Measurements from ENCODE around the gene RTP3. TPM values are rescaled to one million over a fixed set of nuclear protein-coding genes. Genes with fewer than 3 reads are reported as not detected.

Gene RTP3
- total RNA-seq, 3 donors from 2014 or later (not counting 1 experiment from before 2014, with no cell fraction given) = not detected

GRCh38 chr3:46472736-46473135 lies 25.0 kb upstream of the RTP3 start:
- Mint-ChIP-seq H3K36me3 (peaks cover 18% of the 10 kb centered on the region), H3K27me3 (ENCODE audit: low read depth in 2 of 2) (peaks cover 18 to 38% of the 10 kb centered on the region in 2 donors), H3K27ac (no peak overlapping the region), H3K9me3 (peaks cover 7 to 13% of the 10 kb centered on the region in 2 donors), H3K4me3 (no peak overlapping the region), H3K4me1 (no peaks in the 10 kb centered on the region)
- DNase-seq = no peak
- Histone ChIP-seq H3K4me3 (ENCODE audit: low read length) (no peak overlapping the region), H3K27me3 (ENCODE audit: control insufficient read depth, insufficient read depth, low read length) (peaks cover 11% of the 10 kb centered on the region), H3K27ac (ENCODE audit: low read length) (no peak overlapping the region), H3K9me3 (ENCODE audit: control insufficient read depth, insufficient read depth, low read length) (no peaks in the 10 kb centered on the region), H3K36me3 (ENCODE audit: control insufficient read depth, insufficient read depth, low read length) (no peaks in the 10 kb centered on the region), H3K4me1 (ENCODE audit: control insufficient read depth, insufficient read depth, low read length) (no peaks in the 10 kb centered on the region)
- 89% methylated on average over 2 of the region's 2 CpGs for WGBS (ENCODE audit: insufficient coverage)
- ATAC-seq = no peak
- no peak for TF ChIP-seq CTCF (IDR thresholded peaks at IDR 0.05)
- intact Hi-C loops (cut with micrococcal nuclease) = no loop called here

GRCh38 chr3:46477145-46477544 lies 20.6 kb upstream of the RTP3 start:
- H3K4me3 Mint-ChIP-seq = no peak overlapping the region
- H3K27ac Mint-ChIP-seq = no peak overlapping the region
- H3K36me3 ChIP-seq (ENCODE audit: control insufficient read depth, insufficient read depth, low read length) = no peaks in the 10 kb centered on the region
- peaks cover 7 to 13% of the 10 kb centered on the region in 2 donors for H3K9me3 Mint-ChIP-seq
- peaks cover 18% of the 10 kb centered on the region for H3K36me3 Mint-ChIP-seq
- no peaks in the 10 kb centered on the region for H3K9me3 ChIP-seq (ENCODE audit: control insufficient read depth, insufficient read depth, low read length)
- H3K27ac ChIP-seq (ENCODE audit: low read length) = no peak overlapping the region
- DNase-seq = no peak
- no peaks in the 10 kb centered on the region for H3K4me1 ChIP-seq (ENCODE audit: control insufficient read depth, insufficient read depth, low read length)
- WGBS (ENCODE audit: insufficient coverage) = 100% methylated on average over 1 of the region's 4 CpGs
- peaks cover 25 to 54% of the 10 kb centered on the region in 2 donors for H3K27me3 Mint-ChIP-seq (ENCODE audit: low read depth in 2 of 2)
- TF ChIP-seq CTCF (IDR thresholded peaks at IDR 0.05) = no peak
- no peaks in the 10 kb centered on the region for H3K4me1 Mint-ChIP-seq
- ATAC-seq = no peak
- intact Hi-C loops (cut with micrococcal nuclease) = no loop called here
- H3K27me3 ChIP-seq (ENCODE audit: control insufficient read depth, insufficient read depth, low read length) = peaks cover 8% of the 10 kb centered on the region
- H3K4me3 ChIP-seq (ENCODE audit: low read length) = no peak overlapping the region

GRCh38 chr3:46477756-46478155 lies 20.0 kb upstream of the RTP3 start:
- H3K9me3 Mint-ChIP-seq = peaks cover 7 to 13% of the 10 kb centered on the region in 2 donors
- H3K4me1 Mint-ChIP-seq = no peaks in the 10 kb centered on the region
- peaks cover 18% of the 10 kb centered on the region for H3K36me3 Mint-ChIP-seq
- intact Hi-C loops (cut with micrococcal nuclease) = no loop called here
- ATAC-seq (no peak), DNase-seq (no peak)
- no peak overlapping the region for H3K27ac ChIP-seq (ENCODE audit: low read length)
- no peak overlapping the region for H3K4me3 Mint-ChIP-seq
- TF ChIP-seq CTCF (IDR thresholded peaks at IDR 0.05) = no peak
- H3K27me3 ChIP-seq (ENCODE audit: control insufficient read depth, insufficient read depth, low read length) = peaks cover 3% of the 10 kb centered on the region
- peaks cover 27 to 51% of the 10 kb centered on the region in 2 donors for H3K27me3 Mint-ChIP-seq (ENCODE audit: low read depth in 2 of 2)
- no peaks in the 10 kb centered on the region for H3K9me3 ChIP-seq (ENCODE audit: control insufficient read depth, insufficient read depth, low read length)
- no peak overlapping the region for H3K4me3 ChIP-seq (ENCODE audit: low read length)
- H3K27ac Mint-ChIP-seq = no peak overlapping the region
- H3K36me3 ChIP-seq (ENCODE audit: control insufficient read depth, insufficient read depth, low read length) = no peaks in the 10 kb centered on the region
- no peaks in the 10 kb centered on the region for H3K4me1 ChIP-seq (ENCODE audit: control insufficient read depth, insufficient read depth, low read length)
- WGBS (ENCODE audit: insufficient coverage) = 85% methylated on average over 6 of the region's 6 CpGs

- Histone ChIP-seq H3K4me1 (ENCODE audit: control insufficient read depth, insufficient read depth, low read length) (no peaks in the 10 kb centered on the region), H3K27ac (ENCODE audit: low read length) (no peak overlapping the region), H3K36me3 (ENCODE audit: control insufficient read depth, insufficient read depth, low read length) (no peaks in the 10 kb centered on the region), H3K27me3 (ENCODE audit: control insufficient read depth, insufficient read depth, low read length) (no peaks in the 10 kb centered on the region), H3K9me3 (ENCODE audit: control insufficient read depth, insufficient read depth, low read length) (no peaks in the 10 kb centered on the region), H3K4me3 (ENCODE audit: low read length) (no peak overlapping the region)
- Mint-ChIP-seq H3K4me1 (no peaks in the 10 kb centered on the region), H3K4me3 (no peak overlapping the region), H3K36me3 (peaks cover 18% of the 10 kb centered on the region), H3K27me3 (ENCODE audit: low read depth in 2 of 2) (peaks cover 22 to 45% of the 10 kb centered on the region in 2 donors), H3K27ac (no peak overlapping the region), H3K9me3 (peaks cover 7 to 13% of the 10 kb centered on the region in 2 donors)
- no peak for TF ChIP-seq CTCF (IDR thresholded peaks at IDR 0.05)
- WGBS (ENCODE audit: insufficient coverage) = 65% methylated on average over 5 of the region's 5 CpGs
- DNase-seq = no peak
- ATAC-seq = no peak
- intact Hi-C loops (cut with micrococcal nuclease) = no loop called here
Observed at GRCh38 chr3:46478341-46478740, 19.4 kb upstream of the RTP3 start.
